HL-60/S4 (cell line): ENCODE results near the gene KLHL20.

Source experiments
- in situ Hi-C: fragments of 300-500 bp; cut with MboI; formaldehyde crosslinking; loops from 2 replicates; pipeline ENCODE4 v1.14.3; 2022; ENCODE audit warnings: low sequenced_read_pairs

The KLHL20 gene

DNA sequence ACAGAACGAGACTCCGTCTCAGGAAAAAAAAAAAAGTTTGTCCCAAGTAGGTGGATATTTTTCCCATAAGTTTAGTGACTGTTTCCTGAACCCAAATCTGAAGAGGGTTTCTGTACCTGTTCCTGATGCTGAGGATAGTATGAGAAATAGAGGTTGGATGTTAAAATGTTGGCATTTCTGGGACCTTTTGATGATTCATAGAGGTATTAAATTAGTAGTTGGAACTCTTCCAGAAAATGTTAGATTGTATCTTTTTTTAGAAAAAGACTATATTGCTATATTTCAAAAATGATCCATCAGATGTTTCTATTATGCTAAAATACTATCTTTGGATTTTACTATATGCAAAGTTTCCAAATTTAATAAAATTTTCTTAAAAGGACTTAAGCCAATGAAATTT, 112.8 kb downstream of the KLHL20 start:
- in situ Hi-C loops: loop anchor here (25.0 kb wide), 1 partner anchor 1090 kb away; no protein-coding TSS in a partner anchor

- in situ Hi-C loops: loop anchor here (25.0 kb wide), 1 partner anchor 1095 kb away; no protein-coding TSS in a partner anchor
Observed at GRCh38 chr1:173832748-173833147, 118.0 kb downstream of the KLHL20 start.
